SK-N-SH (cell line): Measurements from ENCODE around the gene MEI1.

Experiments
- EP300 ChIP-seq, 2 experiments: IDR thresholded peaks; 2 replicates each; pipeline versions ENCODE4 v1.4.0 to v1.6.1; 2012; ENCODE audit warnings: borderline replicate concordance in 1 of 2, low read depth in 1 of 2, low read length in 1 of 2
- MXI1 ChIP-seq: IDR thresholded peaks from 2 replicates; pipeline ENCODE4 v1.6.1; 2012; ENCODE audit warnings: mild to moderate bottlenecking, low read depth, low read length, improper control_type of control experiment
- RAD21 ChIP-seq: IDR thresholded peaks from 2 replicates; pipeline ENCODE4 v1.6.1; 2012; ENCODE audit warnings: mild to moderate bottlenecking, low read length
- TAF1 ChIP-seq: IDR thresholded peaks from 2 replicates; pipeline ENCODE4 v1.6.1; 2012; ENCODE audit warnings: low read depth, mild to moderate bottlenecking, low read length, moderate library complexity, borderline replicate concordance
- TEAD4 ChIP-seq: IDR thresholded peaks from 2 replicates; pipeline ENCODE4 v1.4.0; 2012; ENCODE audit warnings: mild to moderate bottlenecking, borderline replicate concordance; ENCODE audit not compliant: insufficient read depth
- TF ChIP-seq, protein P1 (sequence below): fragments of 200-600 bp; sonication (generic); IDR thresholded peaks from 2 replicates; pipeline ENCODE4 v1.6.1; 2017; ENCODE audit warnings: antibody characterized with exemption, mild to moderate bottlenecking, moderate library complexity

DNA sequence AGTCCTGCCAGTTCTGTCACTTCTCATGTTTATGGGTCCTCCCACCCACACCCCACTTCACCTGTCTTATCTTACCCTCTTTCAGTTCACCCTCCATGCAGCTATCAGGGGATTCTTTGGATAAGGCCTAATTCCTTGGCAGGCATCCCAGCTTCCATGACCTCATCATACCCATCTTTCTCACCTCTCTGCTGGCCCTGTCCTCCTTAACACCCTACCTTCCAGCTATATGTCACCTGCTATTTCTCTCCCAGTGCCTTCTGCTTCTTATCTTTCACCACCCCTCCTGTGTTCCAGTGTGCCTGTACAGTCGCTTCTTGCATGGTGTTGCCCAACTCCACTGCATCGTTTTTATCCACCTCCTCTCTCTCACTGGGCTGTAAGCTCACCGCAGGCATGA, 38.9 kb upstream of the MEI1 start:
- TF ChIP-seq, protein P1, sequence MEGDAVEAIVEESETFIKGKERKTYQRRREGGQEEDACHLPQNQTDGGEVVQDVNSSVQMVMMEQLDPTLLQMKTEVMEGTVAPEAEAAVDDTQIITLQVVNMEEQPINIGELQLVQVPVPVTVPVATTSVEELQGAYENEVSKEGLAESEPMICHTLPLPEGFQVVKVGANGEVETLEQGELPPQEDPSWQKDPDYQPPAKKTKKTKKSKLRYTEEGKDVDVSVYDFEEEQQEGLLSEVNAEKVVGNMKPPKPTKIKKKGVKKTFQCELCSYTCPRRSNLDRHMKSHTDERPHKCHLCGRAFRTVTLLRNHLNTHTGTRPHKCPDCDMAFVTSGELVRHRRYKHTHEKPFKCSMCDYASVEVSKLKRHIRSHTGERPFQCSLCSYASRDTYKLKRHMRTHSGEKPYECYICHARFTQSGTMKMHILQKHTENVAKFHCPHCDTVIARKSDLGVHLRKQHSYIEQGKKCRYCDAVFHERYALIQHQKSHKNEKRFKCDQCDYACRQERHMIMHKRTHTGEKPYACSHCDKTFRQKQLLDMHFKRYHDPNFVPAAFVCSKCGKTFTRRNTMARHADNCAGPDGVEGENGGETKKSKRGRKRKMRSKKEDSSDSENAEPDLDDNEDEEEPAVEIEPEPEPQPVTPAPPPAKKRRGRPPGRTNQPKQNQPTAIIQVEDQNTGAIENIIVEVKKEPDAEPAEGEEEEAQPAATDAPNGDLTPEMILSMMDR = no peak
- TF ChIP-seq TAF1 (no peak), RAD21 (no peak), TEAD4 (no peak), MXI1 (no peak), EP300 (IDR thresholded peaks at IDR 0.05; ENCODE audit: borderline replicate concordance in 1 of 2, low read depth in 1 of 2, low read length in 1 of 2) (no peak)
